Gastroesophageal sphincter (tissue), 3 donors: Measurements from ENCODE around the gene ANXA5.

ENCODE experiments used
- EP300 ChIP-seq: sonication (generic); formaldehyde crosslinking; IDR thresholded peaks from one replicate; pipeline ENCODE4 v1.6.1; 2017; ENCODE audit warnings: antibody characterized with exemption, mild to moderate bottlenecking
- POLR2A ChIP-seq, 2 donors: fragments of 450-650 bp; IDR thresholded peaks; one replicate each; pipeline ENCODE4 v1.6.1; 2017; ENCODE audit warnings: antibody characterized with exemption in 2 of 2, mild to moderate bottlenecking in 2 of 2, moderate library complexity in 1 of 2
- POLR2AphosphoS5 ChIP-seq: sonication (generic); formaldehyde crosslinking; IDR thresholded peaks from one replicate; pipeline ENCODE4 v1.6.1; 2017; ENCODE audit warnings: antibody characterized with exemption
- TF ChIP-seq, protein P1 (sequence below), 4 experiments: fragments of 200-600 bp in 2 of 4; fragments of 450-650 bp in 2 of 4; sonication (generic) in 1 of 4; IDR thresholded peaks; one replicate each; pipeline ENCODE4 v1.5.1; 2017 to 2019; ENCODE audit warnings: antibody characterized with exemption in 4 of 4, mild to moderate bottlenecking in 2 of 4, moderate library complexity in 2 of 4

DNA sequence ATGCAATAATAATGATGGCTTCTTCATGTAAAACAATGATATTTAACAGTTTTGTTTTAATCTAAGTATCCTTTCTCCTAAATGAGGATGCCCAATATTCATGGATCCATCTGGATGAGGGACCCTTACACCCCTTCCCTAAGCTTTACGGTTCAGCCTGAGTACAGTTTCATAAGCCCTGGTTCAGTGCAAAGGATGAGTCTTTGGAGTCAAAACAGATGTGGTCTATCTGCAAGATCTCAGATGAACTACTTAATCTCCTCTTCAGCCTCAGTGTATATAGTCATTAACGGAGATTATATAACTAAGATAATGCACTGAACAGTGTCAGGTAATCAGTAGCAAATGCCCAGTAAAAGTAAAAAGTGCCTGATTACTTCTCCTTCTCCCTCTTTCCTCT is 22.1 kb downstream of the ANXA5 start:
- TF ChIP-seq, protein P1, sequence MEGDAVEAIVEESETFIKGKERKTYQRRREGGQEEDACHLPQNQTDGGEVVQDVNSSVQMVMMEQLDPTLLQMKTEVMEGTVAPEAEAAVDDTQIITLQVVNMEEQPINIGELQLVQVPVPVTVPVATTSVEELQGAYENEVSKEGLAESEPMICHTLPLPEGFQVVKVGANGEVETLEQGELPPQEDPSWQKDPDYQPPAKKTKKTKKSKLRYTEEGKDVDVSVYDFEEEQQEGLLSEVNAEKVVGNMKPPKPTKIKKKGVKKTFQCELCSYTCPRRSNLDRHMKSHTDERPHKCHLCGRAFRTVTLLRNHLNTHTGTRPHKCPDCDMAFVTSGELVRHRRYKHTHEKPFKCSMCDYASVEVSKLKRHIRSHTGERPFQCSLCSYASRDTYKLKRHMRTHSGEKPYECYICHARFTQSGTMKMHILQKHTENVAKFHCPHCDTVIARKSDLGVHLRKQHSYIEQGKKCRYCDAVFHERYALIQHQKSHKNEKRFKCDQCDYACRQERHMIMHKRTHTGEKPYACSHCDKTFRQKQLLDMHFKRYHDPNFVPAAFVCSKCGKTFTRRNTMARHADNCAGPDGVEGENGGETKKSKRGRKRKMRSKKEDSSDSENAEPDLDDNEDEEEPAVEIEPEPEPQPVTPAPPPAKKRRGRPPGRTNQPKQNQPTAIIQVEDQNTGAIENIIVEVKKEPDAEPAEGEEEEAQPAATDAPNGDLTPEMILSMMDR (IDR thresholded peaks at IDR 0.05), result no peak
- TF ChIP-seq POLR2A (IDR thresholded peaks at IDR 0.05) (no peak), EP300 (no peak), POLR2AphosphoS5 (no peak)
